ENCODE results near the gene EAF2. TPM values are rescaled to one million over a fixed set of nuclear protein-coding genes. Genes with fewer than 3 reads are reported as not detected.

Gene EAF2
- total and polyA plus RNA-seq, 2 donors from 2014 or later, result 13.9 to 43.6 TPM

DNA sequence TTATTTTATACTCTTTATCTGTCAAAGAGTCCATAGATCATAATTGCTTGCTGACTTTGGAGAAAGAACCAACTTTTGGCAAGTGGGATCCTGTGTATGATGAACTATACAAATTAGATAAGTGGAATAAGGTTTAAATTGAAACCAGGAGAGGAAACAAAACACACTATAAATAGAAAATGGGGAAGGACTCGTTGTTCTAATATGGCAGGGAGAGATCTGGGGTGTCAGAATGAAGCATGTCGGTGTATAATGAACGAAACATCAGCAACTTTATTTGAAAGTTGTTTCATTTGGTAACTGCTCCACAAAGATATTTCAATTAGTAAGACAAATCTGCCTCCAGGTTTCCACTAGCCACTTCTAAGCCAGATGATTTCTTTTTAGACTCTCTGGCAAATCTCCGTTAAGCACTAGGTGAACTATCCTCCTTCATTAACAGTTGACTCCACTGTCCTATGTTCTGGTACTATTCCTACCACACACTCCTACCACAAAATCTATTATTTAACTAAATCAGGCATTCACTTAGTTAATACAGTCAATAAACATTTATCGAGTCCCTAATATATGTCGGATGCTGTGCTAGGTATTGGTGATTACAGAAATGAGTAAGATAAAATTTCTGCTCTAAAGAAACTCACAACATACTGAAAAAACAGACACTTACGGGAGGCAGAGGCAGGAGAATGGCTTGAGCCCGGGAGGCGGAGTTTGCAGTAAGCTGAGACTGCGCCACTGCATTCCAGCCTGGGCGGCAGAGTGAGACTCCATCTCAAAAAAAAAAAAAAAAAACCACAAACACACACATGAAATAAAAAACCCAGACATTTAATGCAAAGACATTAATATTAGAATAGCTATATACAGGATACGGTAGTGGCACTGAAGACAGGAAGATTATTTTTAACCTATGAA, 79.3 kb downstream of the EAF2 start:
- TF ChIP-seq, protein P1, sequence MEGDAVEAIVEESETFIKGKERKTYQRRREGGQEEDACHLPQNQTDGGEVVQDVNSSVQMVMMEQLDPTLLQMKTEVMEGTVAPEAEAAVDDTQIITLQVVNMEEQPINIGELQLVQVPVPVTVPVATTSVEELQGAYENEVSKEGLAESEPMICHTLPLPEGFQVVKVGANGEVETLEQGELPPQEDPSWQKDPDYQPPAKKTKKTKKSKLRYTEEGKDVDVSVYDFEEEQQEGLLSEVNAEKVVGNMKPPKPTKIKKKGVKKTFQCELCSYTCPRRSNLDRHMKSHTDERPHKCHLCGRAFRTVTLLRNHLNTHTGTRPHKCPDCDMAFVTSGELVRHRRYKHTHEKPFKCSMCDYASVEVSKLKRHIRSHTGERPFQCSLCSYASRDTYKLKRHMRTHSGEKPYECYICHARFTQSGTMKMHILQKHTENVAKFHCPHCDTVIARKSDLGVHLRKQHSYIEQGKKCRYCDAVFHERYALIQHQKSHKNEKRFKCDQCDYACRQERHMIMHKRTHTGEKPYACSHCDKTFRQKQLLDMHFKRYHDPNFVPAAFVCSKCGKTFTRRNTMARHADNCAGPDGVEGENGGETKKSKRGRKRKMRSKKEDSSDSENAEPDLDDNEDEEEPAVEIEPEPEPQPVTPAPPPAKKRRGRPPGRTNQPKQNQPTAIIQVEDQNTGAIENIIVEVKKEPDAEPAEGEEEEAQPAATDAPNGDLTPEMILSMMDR (IDR thresholded peaks at IDR 0.05; ENCODE audit: borderline replicate concordance, extremely low read depth, insufficient read depth), result no peak
- H3K4me3 ChIP-seq (ENCODE audit: low read length in 3 of 3), result peak overlapping the region in 1 of 3 donors; percentile 26
- FAIRE-seq (no peak), DNase-seq (peak in 3 of 5 donors; percentile 14 to 42 (median 26))
- H3K27ac ChIP-seq (ENCODE audit: low read depth in 2 of 2, low read length in 2 of 2), result no peak overlapping the region
- no peak overlapping the region for H3K9ac ChIP-seq (ENCODE audit: low read length in 3 of 3)
- no peaks in the 10 kb centered on the region for H3K27me3 ChIP-seq (ENCODE audit: control insufficient read depth, insufficient read depth, low read length)
- peaks cover 0 to 2% (median 0%) of the 10 kb centered on the region in 3 donors for H3K36me3 ChIP-seq (ENCODE audit: control insufficient read depth in 2 of 3, insufficient read depth in 3 of 3, low read length in 3 of 3)
- intact Hi-C loops (cut with DNase I), result no loop called here
- H3K4me1 ChIP-seq (ENCODE audit: control insufficient read depth in 2 of 3, insufficient read depth in 2 of 3, low read depth in 1 of 3, low read length in 3 of 3), result no peaks in the 10 kb centered on the region
- no peaks in the 10 kb centered on the region for H3K9me3 ChIP-seq (ENCODE audit: control insufficient read depth in 2 of 3, insufficient read depth in 1 of 3, low read length in 3 of 3)

DNA sequence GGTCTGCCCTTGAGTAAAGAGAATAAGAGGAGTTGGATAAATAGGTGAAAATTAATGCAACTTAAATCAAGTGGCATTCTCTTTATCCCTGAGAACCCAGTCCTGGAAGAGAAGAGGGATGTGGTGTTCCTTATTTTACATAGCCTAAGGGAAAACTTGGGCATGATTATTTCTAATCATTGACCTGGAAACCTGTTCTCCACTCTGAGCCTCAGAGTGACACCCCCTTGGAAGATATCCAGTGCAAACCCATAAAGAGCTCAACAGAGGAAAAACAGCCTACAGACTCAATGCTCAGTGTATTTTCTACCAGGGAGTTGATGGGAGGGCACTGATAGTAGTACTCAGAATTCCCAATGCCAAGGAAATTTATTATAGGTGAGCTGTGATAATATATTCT, 81.2 kb downstream of the EAF2 start:
- Histone ChIP-seq H3K36me3 (ENCODE audit: control insufficient read depth in 2 of 3, insufficient read depth in 3 of 3, low read length in 3 of 3) (peaks cover 0 to 2% (median 0%) of the 10 kb centered on the region in 3 donors), H3K4me3 (ENCODE audit: low read length in 3 of 3) (no peak overlapping the region), H3K9me3 (ENCODE audit: control insufficient read depth in 2 of 3, insufficient read depth in 1 of 3, low read length in 3 of 3) (no peaks in the 10 kb centered on the region), H3K27ac (ENCODE audit: low read depth in 2 of 2, low read length in 2 of 2) (no peak overlapping the region), H3K27me3 (ENCODE audit: control insufficient read depth, insufficient read depth, low read length) (no peaks in the 10 kb centered on the region), H3K9ac (ENCODE audit: low read length in 3 of 3) (no peak overlapping the region), H3K4me1 (ENCODE audit: control insufficient read depth in 2 of 3, insufficient read depth in 2 of 3, low read depth in 1 of 3, low read length in 3 of 3) (no peaks in the 10 kb centered on the region)
- TF ChIP-seq, protein P1 (IDR thresholded peaks at IDR 0.05; ENCODE audit: borderline replicate concordance, extremely low read depth, insufficient read depth), result no peak
- intact Hi-C loops (cut with DNase I), result no loop called here
- DNase-seq, result no peak
- FAIRE-seq, result no peak

DNA sequence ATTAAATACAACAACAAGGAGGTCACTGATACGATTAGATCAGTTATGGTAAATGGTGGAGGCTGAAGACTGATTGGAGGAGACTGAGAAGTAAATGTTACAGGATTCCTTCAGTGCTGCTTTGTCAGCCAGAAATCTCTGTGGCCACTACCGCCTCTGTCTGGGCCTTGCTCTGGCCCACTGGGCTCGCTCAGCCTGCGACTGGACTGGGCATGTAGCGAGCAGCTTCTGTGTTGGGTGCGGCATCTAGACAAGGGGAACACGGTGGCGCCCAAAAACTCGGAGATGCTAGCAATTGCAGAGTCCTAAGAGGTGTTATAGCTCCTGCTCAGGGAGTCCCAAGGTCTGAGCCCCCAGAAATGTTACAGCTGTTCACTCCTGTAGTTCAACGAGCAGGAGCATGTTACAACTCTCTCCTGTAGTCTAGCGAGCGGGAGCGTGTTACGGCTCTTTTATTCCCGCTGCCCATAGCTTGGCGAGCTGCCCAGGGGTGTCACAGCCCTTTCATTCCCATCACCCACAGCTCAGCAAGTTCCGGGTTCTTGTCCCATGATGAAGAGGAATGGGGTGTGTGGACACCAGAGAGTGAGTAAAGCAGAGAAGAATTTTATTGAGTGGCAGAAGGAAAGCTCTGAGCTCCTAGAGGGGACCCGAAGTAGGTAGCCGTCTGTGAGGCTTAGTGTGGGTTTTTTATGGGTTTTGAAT, 83.9 kb downstream of the EAF2 start:
- intact Hi-C loops (cut with DNase I), result no loop called here
- TF ChIP-seq, protein P1 (IDR thresholded peaks at IDR 0.05; ENCODE audit: borderline replicate concordance, extremely low read depth, insufficient read depth), result no peak
- H3K9ac ChIP-seq (ENCODE audit: low read length in 3 of 3), result no peak overlapping the region
- H3K4me3 ChIP-seq (ENCODE audit: low read length in 3 of 3), result no peak overlapping the region
- DNase-seq, result peak in 2 of 5 donors; percentile 34 to 79
- no peak overlapping the region for H3K27ac ChIP-seq (ENCODE audit: low read depth in 2 of 2, low read length in 2 of 2)
- peaks cover 0 to 2% (median 0%) of the 10 kb centered on the region in 3 donors for H3K36me3 ChIP-seq (ENCODE audit: control insufficient read depth in 2 of 3, insufficient read depth in 3 of 3, low read length in 3 of 3)
- H3K4me1 ChIP-seq (ENCODE audit: control insufficient read depth in 2 of 3, insufficient read depth in 2 of 3, low read depth in 1 of 3, low read length in 3 of 3), result no peaks in the 10 kb centered on the region
- no peaks in the 10 kb centered on the region for H3K9me3 ChIP-seq (ENCODE audit: control insufficient read depth in 2 of 3, insufficient read depth in 1 of 3, low read length in 3 of 3)
- no peaks in the 10 kb centered on the region for H3K27me3 ChIP-seq (ENCODE audit: control insufficient read depth, insufficient read depth, low read length)
- FAIRE-seq, result no peak

All from kidney (tissue), 14 donors.